Omental fat pad (tissue), 4 donors: ENCODE measurements around the gene PLA2G4B. TPM values are rescaled to one million over a fixed set of nuclear protein-coding genes. Genes with fewer than 3 reads are reported as not detected.

Experiments used
- ATAC-seq: fragments of 150-250 bp; one replicate; pipeline ENCODE4 v1.9.1; 2016; ENCODE audit warnings: mild to moderate bottlenecking, moderate library complexity; ENCODE audit not compliant: low FRiP score
- DNase-seq: peaks from one replicate; pipeline ENCODE4 v3.0.0-alpha.2; 2019; ENCODE audit warnings: low spot score
- CTCF ChIP-seq, 3 donors: fragments of 450-650 bp; IDR thresholded peaks; one replicate each; pipeline ENCODE4 v1.5.1; 2016 to 2017; ENCODE audit warnings: antibody characterized with exemption in 3 of 3, mild to moderate bottlenecking in 3 of 3, moderate library complexity in 2 of 3
- total RNA-seq, 4 donors: library from RNA; depleted of rRNA; stranded (reverse); fragments of >200 nt; gene quantifications; one replicate each; pipeline ENCODE4 v1.1.0, GENCODE V29; 2016

PLA2G4B gene
- total RNA-seq, 4 donors from 2014 or later, result 1.1 to 13.6 (median 2.3) TPM

- TF ChIP-seq CTCF (IDR thresholded peaks at IDR 0.05), result no peak
- ATAC-seq, result no peak
These were observed 31.4 kb downstream of the PLA2G4B start for GRCh38 chr15:41869770-41870688.

GRCh38 chr15:41870689-41871081, 32.0 kb downstream of the PLA2G4B start:
- ATAC-seq, result no peak
- no peak for TF ChIP-seq CTCF (IDR thresholded peaks at IDR 0.05)
- DNase-seq, result no peak

More at GRCh38 chr15:41869770-41870688, 31.4 kb downstream of the PLA2G4B start:
- DNase-seq, result no peak

GRCh38 chr15:41871175-41871905, 32.7 kb downstream of the PLA2G4B start:
- TF ChIP-seq CTCF (IDR thresholded peaks at IDR 0.05), result no peak
- ATAC-seq, result no peak
- DNase-seq, result no peak

GRCh38 chr15:41872166-41872747, 33.6 kb downstream of the PLA2G4B start:
- no peak for TF ChIP-seq CTCF (IDR thresholded peaks at IDR 0.05)
- DNase-seq (no peak), ATAC-seq (no peak)

- ATAC-seq (no peak), DNase-seq (no peak)
- TF ChIP-seq CTCF (IDR thresholded peaks at IDR 0.05), result no peak
These were observed 35.1 kb downstream of the PLA2G4B start for GRCh38 chr15:41873711-41874110.

- DNase-seq, result no peak
- ATAC-seq, result no peak
- no peak for TF ChIP-seq CTCF (IDR thresholded peaks at IDR 0.05)
These were observed 36.1 kb downstream of the PLA2G4B start for GRCh38 chr15:41874736-41875135.
